ENCODE measurements around the gene ABR.

- TF ChIP-seq CTCF (IDR thresholded peaks at IDR 0.05 in 8 of 11, conservative IDR thresholded peaks at IDR 0.05 in 3 of 11) = no peak
- no peak for TF ChIP-seq POLR2A (IDR thresholded peaks at IDR 0.05)
- no peak for TF ChIP-seq POLR2AphosphoS5 (IDR thresholded peaks at IDR 0.05)
Measured at GRCh38 chr17:1019451-1019850, 160.3 kb downstream of the ABR start.

Data from spleen (tissue), 7 donors.